GM10248 (cell line): ENCODE measurements around the gene FKBP1A.

Experiments used
- CTCF ChIA-PET: fragments of 300-600 bp; sonication (Branson Sonifier 250); formaldehyde crosslinking; extraction: SDS; loops from one replicate; lab custom pipeline; 2021; ENCODE audit warnings: antibody characterized with exemption; lab: Yijun Ruan, JAX
- POLR2A ChIA-PET: fragments of 350-650 bp; sonication (Branson Sonifier 250); formaldehyde crosslinking; extraction: SDS; loops from one replicate; lab custom pipeline; 2020; ENCODE audit warnings: antibody characterized with exemption; lab: Yijun Ruan, JAX
- DNase-seq: peaks from one replicate; pipeline ENCODE4 v3.0.0; 2012; ENCODE audit errors: extremely low spot score
- TF ChIP-seq, protein P1 (sequence below): IDR thresholded peaks from 2 replicates; pipeline ENCODE4 v1.5.1; 2012; ENCODE audit warnings: mild to moderate bottlenecking, low read depth; ENCODE audit errors: extremely low read depth, missing control alignments, control extremely low read depth

The FKBP1A gene

DNA sequence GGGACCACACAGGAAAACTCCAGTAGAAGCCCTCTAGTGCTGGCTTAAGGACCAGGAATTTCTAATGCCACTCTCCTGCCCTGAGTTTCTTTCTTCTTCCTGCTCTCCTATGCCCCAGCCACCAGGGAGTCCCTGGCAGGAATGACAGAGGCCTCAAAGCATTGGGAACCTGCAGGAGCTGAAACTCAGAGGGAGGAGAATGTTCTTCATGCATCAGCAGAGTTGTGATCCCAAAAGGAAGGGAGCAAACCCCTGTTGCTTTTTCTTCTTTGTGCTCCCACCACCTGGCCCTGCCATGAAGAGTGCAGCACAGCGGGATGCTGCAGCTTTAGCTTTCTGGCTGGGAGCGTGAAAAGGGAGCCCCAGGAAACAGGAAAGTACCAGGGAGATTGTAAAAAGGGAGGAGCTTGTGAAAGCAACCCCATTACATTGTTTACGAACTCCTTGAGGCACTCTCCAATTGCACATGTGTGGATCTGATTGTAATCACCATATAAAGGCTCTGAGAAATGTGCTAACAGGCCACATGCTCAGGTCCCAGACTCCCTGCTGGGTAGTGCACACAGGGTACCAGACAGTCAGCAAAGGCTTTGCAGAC is 34.7 kb upstream of the FKBP1A start:
- ChIA-PET POLR2A (no interaction called here), CTCF (interaction anchor here (0.7 to 1.2 kb wide), 2 partner anchors 9 to 19 kb away, joined by 3 read pairs; no protein-coding TSS in a partner anchor)
- no peak for DNase-seq
- TF ChIP-seq, protein P1, sequence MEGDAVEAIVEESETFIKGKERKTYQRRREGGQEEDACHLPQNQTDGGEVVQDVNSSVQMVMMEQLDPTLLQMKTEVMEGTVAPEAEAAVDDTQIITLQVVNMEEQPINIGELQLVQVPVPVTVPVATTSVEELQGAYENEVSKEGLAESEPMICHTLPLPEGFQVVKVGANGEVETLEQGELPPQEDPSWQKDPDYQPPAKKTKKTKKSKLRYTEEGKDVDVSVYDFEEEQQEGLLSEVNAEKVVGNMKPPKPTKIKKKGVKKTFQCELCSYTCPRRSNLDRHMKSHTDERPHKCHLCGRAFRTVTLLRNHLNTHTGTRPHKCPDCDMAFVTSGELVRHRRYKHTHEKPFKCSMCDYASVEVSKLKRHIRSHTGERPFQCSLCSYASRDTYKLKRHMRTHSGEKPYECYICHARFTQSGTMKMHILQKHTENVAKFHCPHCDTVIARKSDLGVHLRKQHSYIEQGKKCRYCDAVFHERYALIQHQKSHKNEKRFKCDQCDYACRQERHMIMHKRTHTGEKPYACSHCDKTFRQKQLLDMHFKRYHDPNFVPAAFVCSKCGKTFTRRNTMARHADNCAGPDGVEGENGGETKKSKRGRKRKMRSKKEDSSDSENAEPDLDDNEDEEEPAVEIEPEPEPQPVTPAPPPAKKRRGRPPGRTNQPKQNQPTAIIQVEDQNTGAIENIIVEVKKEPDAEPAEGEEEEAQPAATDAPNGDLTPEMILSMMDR, result no peak

DNA sequence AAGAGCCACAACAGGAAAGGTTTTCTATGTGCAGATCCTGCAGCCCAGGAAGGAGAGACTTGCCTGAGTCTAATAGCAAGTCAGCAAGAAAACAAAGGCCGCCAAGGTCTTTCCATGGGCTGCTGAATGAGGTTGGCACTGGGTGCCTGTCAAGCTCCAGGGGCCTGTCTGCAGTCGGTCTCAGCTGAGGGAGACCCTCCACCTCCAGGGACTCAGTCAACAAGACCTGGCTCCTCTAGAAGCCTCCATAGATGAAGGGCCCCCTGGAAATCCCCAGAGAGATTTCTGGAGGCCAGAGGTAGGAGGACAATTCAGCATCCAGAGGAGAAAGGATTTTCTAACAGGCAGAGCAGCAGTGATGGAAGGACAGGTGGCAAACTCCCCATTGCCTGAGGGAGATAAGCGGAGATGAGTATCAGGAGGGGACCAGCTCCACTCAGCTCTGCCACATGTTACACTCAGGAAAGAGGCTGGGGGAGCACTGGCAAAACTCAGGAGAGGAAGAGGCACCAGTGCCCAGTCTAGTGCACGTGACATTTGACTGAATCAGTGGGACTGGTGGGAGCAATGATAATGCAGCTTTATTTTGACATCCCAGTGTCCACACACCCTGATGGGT is 33.5 kb upstream of the FKBP1A start:
- TF ChIP-seq, protein P1, result no peak
- CTCF ChIA-PET, result interaction anchor here (0.7 to 1.7 kb wide), 8 partner anchors 10 to 113 kb away, joined by 3 to 9 read pairs (median 4); no protein-coding TSS in a partner anchor
- POLR2A ChIA-PET, result no interaction called here
- no peak for DNase-seq

DNA sequence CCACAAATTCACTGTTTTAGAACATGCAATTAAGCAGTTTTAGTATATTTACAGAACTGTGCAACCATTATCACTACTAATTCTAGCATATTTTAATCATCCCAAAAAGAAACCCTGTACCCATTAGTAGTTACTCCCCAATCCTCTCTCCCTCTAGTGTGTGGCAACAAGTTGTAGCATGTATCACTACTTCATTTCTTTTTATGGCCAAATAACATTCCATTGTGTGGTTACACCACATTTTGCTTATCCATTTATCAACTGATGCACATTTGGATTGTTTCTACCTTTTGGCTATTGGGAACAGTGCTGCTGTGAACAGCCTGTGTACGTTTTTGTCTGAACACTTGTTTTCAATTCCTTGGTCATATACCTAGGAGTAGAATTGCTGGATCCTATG is 31.5 kb upstream of the FKBP1A start:
- ChIA-PET CTCF (interaction anchor here (1.1 to 2.7 kb wide), 3 partner anchors 13 to 26 kb away, joined by 3 to 7 read pairs (median 4); no protein-coding TSS in a partner anchor), POLR2A (no interaction called here)
- no peak for DNase-seq
- TF ChIP-seq, protein P1, result no peak

DNA sequence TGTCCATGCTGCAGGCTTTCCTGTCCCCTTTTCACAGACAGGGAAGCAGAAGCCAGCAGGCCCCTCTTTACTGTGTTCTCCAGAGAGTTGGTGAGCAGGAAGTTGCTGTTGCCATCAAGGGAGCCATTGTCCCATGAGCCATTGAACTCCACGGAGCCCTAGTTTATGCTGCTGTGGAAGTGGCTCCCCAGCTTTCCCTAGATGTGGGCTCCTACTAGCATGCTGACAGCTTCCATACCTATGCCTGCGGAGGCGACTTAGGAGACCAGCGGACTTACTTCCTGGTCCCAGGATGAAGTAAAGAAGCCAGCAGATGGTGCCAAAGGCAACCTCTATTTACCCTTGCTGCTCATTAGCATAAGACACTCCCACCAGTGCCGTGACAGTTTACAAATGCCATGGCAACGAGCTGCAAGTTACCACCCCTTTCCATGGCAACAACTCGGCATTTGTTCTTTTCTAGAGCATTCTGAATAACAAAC is 30.8 kb upstream of the FKBP1A start:
- no peak for DNase-seq
- POLR2A ChIA-PET, result no interaction called here
- TF ChIP-seq, protein P1, result no peak
- CTCF ChIA-PET, result interaction anchor here (1.1 to 2.7 kb wide), 3 partner anchors 12 to 26 kb away, joined by 3 to 7 read pairs (median 4); no protein-coding TSS in a partner anchor

DNA sequence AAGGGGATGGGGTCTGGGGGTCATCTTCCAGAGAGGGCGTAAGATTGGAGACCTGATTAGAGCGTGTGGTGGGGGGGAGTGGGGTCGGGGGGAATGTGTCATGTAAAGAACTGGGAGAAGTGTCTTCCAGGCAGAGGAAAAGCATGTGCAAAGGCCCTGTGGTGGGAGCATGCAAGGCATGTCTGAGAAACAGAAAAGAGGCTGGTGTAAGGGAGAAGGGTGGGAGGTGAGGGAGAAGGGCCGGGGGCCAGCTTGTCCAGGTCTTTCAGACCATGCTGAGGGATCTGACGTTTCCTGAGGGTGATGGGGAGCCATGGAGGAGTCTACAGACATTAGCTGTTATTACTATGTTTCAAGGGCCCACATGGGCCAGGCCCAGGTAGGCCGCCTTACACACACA is 30.4 kb upstream of the FKBP1A start:
- TF ChIP-seq, protein P1, result no peak
- POLR2A ChIA-PET, result no interaction called here
- CTCF ChIA-PET, result interaction anchor here (1.1 to 2.7 kb wide), 3 partner anchors 12 to 25 kb away, joined by 3 to 7 read pairs (median 4); no protein-coding TSS in a partner anchor
- DNase-seq, result no peak

DNA sequence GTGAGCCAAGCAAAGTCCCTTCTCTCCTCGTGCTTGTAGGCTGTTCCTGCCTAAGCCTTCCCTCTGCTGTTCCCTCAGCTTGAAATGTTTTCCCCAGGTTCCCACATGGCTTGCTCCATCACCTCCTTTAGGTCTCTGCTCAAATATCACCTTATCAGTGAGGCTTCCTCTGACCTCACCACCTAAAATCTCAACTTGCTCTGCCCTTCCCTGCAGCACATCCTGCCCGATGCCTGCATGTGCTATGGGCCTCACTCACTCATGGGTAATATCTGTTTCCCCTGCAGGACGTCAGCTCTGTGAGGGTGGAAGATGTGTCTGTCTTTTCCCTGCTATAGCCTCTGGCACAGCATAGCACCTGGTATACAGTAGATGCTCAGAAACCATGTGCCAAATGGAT is 29.9 kb upstream of the FKBP1A start:
- CTCF ChIA-PET, result interaction anchor here (2.0 to 2.7 kb wide), 2 partner anchors 11 to 16 kb away, joined by 4 to 7 read pairs; no protein-coding TSS in a partner anchor
- TF ChIP-seq, protein P1, result no peak
- no peak for DNase-seq
- POLR2A ChIA-PET, result no interaction called here
